Activated CD4-positive, CD25-positive, alpha-beta regulatory T cell treated with anti-CD3 and anti-CD28 coated beads, Interleukin-2, amount 50 U/mL, for 24 hours (primary cell): ENCODE measurements around the gene DNAJB13.
A peak's percentile ranks its signal among the peaks of the same experiment; 100 is the strongest.

ENCODE experiments used
- ATAC-seq, 2 donors: fragments of 150-1000 bp; cut with Tn5 transposase; one replicate each; pipeline ENCODE4 v1.10.0; 2021; ENCODE audit warnings: mild to moderate bottlenecking in 1 of 2, moderate library complexity in 1 of 2

DNAJB13 gene

DNA sequence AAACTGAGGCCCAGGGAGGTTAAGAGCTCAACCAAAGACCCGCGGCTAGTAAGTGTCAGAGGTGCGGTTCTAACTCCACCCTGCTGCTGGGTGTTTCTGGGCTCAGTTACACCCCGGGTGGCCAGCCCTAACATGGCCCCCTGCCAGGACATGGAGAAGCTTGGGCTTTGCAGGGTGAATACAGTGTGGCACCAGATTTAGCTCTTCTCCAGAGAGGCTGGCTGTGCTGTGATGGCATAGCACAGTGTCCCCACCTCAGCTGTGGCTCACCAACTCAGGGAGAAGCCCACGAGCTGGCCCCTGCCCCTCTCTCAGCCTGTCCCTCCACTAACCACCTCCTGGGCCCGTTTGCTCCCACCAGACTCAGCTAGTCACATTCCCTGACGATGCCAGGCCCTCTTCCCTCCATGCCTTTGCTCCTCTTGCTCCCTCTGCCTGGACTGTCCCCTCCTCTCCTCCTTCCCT is 51.0 kb downstream of the DNAJB13 start:
- no peak for ATAC-seq

DNA sequence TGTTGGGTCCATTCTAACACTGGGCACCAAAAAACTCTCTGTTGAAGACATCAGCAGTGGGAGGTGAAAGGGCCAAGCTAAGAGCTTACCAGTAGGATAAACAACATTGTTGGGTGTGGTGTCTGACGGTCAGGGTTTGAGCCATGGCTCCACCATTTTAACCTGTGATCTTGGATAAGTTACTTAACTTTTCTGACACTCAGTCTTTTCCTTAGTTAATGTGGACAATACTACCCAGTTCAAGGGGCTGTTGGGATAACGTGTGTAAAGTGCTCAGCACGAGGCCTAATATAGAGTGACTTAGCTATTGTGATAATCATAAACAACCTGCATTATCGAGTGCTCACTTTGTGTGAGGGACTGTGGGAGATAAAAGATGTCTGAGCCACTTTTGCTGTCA is 52.0 kb downstream of the DNAJB13 start:
- ATAC-seq, result no peak

DNA sequence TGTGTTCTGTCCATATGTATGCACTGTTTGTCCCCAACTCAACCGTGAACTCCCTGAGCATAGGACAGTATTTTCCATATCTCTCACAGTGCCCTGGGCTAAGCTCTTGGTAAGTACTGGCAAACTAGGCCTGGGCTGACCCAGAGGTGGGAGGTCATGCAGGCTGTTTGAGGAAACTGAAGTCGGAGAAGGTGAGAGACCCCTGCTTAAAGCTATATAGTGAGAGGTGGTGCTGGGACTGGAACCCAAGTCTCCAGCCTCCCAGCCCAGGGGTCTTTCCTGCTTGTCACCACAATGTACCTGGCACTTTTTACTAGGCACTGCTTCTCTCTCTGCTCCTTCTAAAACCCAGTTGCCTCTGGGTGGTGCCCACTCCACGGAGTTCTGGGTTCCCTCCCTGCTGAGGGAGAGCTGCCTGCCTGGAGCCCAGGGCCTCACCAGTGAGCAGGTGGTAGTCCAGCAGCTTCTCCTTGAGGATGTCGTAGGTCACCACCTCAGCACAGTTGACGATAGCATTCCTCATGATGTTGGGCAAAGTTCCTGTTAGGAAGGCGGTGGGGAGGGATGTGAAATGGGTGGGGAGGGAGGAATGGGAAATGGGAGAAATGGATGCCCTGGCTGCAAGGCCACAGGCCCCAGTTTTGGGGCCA is 53.3 kb downstream of the DNAJB13 start:
- no peak for ATAC-seq

DNA sequence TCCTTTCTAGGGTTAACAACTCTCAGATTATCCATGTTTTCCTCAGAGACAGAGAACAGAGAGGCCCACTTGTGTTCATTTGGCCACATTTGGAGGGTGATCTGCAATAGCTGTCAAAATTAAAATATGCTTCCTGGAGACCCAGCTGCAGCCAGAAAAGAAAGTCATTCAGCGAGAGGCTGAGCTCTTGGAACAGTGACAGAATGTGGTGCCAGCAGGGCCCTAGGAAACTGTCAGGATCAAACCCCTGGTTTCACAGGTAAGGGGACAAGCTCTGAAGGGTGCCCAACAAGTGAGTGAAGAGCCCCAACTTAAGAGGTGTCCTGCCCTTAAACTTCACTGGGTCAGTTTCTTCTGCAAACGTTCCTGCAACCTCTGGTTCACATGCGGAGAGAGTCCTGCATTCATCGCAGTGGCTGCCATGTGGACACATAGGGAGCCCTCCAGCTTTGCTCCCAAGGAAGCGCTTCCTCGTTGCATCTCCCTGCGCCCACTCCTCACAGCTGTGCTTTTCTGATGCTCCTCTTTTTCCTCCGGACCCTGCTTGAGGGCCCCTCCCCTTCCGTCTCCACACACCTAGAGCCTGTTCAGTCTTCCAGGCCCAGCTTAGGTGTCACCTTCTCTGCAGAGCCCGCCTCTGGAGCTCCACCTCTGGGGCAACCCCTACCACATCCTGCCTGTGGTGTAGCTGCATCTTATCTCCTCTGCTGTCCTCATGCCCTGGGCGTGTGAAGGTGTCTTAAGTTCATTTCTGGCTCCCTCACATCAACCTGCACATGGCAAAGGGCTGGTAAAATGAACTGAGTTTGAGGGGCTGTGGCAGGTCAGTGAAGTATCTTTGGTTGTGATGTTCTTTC is 54.2 kb downstream of the DNAJB13 start:
- ATAC-seq, result peak; percentile 99 to 100

DNA sequence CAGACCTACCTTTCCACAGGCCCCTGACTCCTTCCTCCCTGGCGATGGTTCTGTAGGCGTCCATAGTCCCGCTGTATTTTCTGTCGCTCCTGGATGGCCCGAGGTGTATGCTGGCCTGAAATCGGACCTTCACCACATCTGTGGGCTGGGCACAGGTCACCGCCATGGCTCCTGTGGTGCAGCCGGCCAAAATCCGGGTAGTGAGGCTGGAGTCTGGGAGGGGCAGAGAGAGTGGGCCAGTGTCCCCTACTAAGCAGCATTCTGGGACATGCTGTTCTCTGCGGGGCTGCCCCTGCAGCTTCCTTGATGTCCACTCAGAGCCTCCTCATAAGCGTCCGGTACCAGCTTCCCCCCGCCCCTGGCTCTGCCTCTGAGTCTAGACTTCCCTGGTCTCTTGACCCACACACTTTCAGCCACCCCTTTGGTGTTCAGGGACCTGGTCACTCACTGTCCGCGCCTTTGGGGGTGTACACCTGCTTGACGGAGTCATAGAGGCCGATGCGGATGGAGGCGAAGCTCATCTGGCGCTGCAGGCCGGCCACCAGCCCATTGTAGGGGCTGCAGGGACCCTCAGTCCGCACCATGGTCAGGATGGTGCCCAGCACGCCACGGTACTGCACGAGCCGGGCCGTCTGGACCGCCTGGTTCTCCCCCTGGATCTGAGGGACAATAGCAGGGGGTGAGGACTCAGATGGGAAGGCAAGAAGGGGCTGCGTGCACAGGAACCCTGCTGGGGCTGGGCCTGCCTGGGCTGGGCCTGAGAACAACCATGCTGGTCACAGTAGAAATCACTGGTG is 55.1 kb downstream of the DNAJB13 start:
- no peak for ATAC-seq

DNA sequence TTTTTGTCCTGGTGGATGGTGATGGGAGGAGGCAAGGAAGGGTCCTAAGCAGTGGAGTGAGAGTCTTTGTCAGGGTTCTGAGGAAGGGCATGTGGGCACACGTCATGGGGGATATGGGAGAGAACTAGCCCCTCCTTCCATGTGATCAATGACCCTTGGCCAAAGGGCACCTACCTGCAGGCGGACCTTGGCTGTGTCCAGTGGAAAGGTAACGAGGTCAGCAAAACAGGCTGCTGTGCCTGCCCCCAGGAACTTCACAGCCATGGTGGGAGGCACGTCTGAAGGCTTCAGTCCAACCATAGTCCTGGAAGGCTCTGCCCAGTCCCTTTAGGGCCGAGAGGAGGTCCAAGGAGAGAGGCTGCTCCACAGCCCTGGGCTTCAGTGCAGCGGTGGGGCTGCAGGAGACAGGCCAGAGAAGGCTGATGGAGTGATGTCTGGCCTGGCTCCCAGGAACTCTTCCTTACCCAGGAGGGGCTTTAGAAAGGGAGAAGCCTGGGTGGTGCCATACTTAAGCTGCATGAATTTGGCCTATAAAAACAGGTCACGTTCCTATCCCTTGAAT is 56.0 kb downstream of the DNAJB13 start:
- ATAC-seq, result no peak

DNA sequence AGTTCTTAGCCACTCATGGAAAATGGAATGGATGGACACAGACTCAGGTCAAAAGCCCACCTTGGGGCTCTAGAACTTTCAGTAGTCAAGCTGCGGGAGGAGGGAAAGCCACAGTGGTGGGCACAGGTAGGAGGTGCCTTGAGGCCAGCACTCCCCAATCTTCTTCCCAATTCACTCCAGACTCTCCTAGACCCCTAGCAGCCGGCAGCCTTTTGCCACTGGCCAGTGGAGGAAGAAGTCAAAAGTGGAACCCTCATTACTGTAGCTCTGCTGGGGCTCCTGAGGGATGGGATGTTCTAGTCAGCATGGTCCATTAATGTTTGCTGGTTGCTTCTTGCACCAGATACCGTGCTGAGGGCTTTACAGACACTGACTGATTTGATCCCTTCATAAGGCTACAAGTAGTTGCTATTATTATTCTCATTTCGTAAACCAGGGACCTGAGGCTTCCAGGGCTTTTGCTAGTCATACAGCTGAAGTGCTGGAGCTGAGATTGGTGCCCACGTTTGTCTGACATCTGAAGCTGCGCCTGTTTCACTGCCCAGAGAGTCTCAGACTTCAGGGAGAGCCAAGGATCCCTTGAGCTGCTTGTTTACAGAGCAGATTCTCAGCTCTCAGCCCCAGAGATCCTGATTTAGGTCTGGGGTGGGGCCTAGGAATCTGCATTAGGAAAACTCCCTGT is 57.0 kb downstream of the DNAJB13 start:
- no peak for ATAC-seq

DNA sequence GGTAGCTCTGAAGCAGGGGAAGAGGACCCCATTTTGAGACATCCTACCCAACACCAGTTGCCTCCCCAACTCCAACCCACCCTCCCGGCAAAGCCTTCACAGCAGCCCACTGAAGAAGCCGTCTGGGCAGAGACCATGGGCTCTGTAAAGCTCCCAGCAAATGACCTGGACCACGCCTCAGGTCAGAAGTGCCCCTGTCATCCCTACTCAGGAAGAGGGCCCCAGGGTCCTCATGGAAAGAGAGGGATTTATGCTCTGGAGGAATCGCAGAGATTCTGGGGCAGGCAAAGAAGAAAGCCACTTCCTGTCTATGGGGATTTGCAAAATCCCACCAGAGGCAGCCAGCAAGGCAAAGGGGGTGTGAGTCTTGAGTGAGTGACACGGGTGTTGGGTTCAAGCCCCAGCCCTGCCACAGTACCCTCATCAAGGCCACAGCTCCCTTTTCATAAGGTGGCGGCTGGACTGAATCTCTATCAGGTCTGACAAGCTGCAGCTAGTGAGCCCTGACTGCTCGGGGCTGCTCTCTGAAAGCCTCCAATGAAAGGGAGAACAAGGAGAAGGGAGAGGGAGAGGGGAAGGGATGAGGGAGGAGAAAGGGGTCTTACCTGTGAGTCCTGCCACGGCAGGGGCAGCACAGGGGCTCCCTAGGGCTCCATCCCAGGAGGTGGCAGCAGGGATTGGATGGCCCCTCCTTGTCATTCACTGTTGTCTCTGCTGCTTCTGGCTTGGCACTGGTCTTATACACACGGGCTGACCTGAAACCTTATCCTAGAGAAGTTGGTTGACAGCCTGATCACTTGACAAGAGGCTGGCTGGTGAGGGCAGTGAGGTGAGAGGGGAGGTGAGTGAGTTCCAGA is 57.8 kb downstream of the DNAJB13 start, which contains the start of gene UCP3:
Gene UCP3 (minus strand): TSS at position 713 of the 857 bp plus-strand sequence. CDS start 2,043 bp downstream, outside the sequence.
- no peak for ATAC-seq

DNA sequence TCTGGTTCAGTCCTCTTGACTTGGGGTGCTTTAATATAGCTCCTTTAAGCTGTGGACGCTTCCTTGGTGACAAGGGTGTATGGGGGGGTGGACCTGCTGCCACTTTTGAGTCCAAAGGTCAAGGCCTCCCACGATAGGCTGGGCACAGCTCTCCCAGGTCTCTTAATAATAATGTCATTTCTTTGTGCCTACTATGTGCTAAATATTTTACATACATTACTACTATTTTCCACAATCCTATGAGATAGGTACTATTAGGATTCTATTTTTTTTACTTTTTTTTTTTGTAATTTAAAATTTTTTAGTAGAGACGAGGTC is 58.4 kb downstream of the DNAJB13 start:
- ATAC-seq, result no peak

DNA sequence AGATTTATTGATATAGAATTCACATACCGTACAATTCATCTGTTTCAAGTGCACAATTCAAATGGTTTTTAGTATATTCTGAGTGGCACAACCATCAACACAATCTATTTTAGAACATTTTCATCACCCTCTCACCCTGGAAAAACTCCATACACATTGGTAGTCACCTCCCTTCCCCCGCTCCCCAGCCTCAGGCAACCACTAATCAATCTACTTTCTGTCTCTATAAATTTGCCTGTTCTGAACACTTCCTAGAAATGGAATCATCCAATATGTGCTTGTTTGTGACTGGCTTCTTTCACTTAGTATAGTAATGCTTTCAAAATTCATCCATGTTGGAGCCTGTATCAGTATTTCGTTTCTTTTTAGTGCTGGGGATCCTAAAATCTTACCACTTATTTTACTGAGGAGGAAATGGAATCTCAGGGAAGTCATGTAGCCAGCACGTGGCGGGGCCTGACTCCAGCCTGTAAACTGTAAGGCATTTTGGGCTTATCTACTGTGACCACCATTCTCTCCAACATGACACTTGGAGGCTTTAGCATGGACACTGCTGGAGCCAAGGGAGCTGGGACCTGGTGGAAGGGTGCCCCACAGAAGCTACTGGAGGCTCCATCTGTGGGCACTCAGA is 59.0 kb downstream of the DNAJB13 start:
- ATAC-seq, result no peak

DNA sequence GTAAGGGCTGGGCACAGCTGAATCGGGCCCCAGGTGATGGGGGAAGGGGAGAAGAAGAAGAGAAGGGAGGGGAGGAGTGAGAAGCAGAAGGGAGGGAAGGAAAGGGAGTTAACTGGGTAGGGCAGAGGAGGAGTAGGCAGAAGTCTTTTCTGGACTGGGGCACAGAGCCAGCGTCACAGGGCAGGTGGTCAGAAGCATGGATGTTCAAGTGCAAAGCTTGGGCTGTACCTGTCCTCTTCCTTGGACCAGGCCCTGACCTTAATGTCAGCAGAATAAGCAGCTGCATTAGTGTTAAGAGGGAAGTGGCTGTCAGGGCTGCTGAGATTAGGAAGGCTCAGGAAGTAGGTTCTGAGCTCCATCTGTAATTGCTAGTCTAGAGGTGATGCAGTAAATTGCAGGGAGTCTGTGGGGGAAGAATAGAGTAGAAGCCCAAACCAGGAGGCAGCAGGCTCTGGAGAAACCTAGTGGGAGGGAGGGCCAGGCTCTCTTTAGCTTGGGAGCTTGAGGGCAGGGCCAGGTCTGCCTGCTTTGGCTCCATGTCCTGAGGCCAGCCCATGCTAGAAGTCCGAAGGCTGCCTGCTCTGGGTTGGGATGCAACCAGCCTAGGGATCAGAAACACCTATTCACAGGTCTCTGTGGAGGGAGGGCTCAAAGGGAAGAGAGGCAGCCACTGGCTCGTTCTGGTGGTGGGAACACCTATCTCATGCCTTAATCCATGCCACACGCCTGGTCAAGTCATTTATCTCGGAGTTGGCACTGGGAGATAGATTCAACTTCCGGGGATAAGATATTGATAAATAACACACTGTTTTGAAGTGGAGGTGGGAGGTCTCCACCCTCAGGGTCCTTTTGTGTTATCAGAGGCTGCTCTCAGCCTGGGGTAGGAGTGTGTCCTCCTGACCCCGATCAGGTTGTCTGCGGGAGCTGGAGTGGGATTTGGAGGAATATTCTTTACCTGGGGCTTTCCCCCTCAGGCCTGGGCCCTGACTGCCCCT is 59.8 kb downstream of the DNAJB13 start:
- no peak for ATAC-seq

DNA sequence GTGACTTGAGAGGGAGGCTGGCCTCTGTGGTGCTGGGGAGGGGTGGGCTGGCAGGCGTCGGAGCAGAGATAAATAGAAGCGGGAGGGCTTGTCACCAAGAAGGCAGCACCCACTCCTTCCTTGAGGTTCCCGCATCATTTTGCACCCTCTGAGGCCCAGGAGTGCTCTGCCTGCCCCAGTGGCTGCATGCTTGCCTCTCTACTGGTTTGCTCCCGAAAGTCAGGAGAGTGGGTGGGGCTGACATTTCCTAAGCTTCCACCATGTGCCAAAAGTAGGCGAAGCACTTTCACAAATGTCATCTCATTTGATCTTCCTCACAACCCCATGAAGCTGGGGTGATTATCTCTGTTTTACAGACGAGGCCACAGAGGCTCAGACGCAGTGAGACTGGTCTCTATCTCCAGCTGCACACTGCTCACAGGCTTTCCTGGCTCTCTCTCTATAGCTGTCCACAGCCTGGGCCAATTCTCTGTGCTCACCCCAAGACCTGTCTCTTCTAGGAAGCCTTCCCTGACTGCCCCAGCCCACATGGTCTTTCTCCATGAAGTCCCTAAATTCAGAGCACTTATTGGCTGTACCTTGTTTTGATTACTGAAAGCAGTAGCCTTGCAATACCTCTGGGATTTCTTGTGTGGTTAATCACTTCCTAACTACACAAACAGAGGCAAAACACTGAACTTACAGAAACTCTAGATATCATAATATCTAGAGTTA is 60.7 kb downstream of the DNAJB13 start:
- peak; percentile 70 to 75 for ATAC-seq

DNA sequence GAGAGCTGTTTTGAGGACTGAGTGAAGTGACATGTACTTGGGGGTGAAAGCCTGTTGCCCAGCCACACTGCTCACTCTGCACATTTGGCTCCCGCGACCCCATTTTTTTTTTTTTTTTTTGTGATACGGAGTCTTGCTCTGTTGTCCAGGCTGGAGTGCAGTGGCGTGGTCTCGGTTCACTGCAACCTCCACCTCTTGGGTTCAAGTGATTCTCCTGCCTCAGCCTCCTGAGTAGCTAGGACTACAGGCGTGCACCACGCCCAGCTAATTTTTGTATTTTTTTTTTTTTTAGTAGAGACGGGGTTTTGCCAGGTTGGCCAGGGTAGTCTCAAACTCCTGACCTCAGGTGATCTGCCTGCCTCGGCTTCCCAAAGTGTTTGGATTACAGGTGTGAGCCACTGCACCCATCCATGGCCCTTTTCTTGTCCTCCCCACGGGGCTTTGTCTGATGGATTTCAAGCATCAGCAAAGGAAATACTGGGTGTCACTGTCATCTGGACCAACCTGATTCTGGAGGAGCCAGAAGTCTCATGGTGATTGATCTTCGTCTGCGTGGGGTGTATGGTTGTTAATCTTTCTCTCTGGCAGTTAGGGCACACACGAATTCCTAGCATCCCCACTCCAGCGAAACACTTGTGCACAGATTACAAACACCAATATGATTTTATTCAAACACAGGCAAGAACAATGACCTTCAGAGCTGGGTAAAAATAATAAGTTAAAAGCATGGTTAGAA is 61.4 kb downstream of the DNAJB13 start:
- no peak for ATAC-seq

DNA sequence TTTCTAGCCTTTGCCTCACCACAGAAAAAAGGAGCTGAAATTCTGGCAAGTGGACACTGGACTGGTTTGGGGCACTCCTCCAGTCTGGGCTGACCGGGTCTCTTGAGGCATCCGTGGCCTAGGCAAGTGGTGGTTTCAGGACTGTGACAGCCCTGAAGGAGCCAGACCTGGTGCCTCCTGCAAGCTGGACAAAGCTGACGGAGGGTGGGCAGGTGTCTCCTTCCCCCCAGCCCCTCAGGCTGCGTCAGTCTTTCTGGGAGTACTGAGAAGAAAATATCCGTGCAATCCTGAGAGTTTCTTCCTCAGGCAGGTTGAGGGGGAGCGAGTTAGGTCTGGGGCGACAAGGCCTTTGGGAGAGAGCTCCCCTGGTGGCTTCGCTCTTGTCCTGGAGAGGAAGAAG is 62.3 kb downstream of the DNAJB13 start:
- no peak for ATAC-seq

DNA sequence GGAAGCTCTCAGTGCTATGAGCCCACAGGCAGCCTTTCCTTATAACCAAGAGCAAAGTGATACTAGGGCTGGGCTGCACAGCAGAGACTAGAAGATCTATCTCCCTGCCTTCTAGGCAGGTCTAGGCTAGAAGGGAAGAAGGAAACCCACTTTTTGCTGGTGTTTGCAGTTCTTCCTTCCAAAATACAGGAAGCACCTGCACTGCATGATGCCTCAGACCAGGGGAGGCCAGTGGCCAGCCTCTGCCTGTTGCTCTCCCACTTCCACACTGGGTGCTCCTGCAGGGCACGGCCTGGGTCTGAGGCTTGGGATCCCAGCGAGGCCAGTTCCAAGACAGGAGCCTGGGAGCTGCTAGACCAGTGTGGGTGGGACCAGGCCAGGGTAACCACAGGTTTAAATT is 64.1 kb downstream of the DNAJB13 start:
- ATAC-seq, result no peak

DNA sequence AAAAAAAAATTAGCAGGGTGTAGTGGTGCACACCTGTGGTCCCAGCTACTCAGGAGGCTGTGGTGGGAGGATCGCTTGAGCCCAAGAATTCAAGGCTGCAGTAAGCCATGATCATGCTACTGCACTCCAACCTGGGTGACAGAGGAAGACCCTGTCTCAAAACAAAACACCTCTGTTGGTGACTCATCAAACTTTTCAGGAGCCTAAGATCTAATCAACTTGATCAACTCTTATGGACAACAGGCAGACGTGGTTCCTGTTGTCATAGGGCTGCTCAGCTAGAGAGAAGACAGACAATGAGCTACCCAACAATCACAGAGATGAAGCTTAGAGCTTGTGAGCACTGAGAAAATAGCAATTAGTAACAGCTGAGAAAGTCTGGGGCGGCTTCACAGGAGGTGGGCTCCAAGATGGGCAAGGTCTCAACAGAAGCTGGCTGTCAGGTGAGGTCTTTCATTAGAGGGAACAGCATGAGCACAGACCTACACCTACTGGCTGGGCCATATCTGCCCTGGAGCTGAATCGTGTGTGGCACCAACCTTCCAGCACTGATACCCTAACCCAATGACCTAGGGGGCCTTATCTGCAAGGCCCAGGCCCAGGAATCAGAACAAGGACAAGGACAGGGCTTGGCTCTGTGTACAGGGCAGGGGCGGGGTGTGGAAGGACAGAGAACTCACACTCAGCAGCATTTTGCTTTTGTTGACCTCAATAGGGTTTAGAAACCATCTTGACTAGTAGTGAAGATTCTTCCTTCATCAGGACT is 65.3 kb downstream of the DNAJB13 start:
- ATAC-seq, result no peak

DNA sequence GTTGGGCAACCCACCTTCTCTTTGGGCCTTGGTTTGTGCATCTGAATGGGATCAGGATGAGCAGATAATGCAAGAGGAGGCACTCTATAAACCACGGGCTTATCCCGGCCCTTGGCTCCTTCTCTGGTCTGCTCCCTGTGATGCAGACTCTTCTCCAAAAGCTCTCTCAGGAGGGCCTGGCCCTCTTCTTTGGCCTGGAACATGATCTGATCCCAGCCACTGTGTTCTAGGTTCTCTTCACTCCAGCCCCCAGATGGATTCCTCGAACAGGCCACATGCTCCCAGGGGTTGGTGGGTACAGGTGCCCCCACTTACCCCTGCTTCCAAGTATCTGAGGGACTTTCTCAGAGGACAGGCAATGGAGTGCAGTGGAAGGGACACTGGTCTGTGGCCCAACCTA is 66.8 kb downstream of the DNAJB13 start:
- no peak for ATAC-seq
